ENCODE data around the gene RPA3. TPM values are rescaled to one million over a fixed set of nuclear protein-coding genes. Genes with fewer than 3 reads are reported as not detected.

The RPA3 gene
- polyA plus RNA-seq, 5 donors = 38.6 to 65.2 (median 43.9) TPM

DNA sequence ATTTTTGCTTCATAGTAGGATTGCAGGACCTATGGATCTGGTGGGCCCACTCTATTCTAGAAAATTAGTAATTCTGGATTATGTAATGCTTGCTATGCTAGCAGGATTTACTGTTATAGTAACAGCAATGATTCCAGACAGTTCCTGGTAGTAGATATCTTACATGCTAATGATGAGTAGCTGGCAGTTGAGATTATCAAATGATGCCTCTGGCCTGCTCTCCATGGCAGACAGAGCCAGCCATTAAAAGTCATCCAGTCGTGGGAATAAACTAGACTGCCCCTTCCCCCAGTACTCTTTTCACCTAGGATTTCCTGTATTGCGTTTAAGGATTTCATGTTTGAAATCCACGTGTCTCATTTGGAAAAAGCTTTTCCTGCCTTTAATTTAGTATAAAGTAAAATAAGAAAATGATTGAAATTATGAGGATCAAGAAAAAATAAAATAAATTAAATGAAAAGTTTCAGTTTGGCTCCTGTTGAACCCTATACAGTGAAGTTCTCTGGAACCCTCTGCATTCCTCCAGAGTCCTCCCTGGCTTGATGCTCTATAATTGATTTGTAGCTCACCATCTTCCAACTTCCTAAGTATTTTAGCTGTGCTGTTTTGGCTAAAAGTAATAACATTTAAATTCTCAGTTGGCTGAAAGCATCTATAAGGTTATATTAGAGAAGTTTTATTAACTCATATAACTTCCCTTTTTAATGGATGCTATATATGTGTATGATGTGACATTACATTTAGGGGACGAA, 63.3 kb downstream of the RPA3 start:
- DNase-seq = no peak

DNA sequence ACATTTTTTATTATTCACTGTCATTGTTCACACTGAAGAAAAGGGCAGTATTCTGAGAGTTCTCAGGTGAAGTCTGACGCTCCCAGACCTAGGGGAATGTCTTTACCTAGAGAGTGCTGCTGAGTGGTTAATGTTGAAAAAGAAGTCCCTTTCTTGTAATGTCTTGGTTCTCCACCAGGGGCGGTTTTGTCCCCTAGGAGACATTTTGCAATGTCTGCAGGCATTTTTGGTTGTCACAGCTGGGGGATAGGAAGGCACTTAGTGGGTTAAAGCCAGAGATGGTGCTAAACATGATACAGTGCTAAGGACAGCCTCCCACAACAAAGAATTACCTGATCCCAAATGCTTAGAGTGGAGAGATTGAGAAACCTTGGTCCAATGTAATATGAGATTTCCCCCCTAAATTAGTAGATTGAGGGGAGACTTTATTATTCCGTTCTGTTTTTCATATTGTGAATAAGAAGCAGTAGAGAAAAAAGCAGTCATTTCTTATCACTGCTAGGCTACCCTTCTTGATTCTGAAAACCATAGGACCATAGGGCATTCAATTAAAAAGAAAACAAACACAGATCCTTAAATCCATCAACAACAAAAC, 64.7 kb downstream of the RPA3 start:
- DNase-seq = no peak

GRCh38 chr7:7652798-7653540, 65.4 kb downstream of the RPA3 start:
- no peak for DNase-seq

DNA sequence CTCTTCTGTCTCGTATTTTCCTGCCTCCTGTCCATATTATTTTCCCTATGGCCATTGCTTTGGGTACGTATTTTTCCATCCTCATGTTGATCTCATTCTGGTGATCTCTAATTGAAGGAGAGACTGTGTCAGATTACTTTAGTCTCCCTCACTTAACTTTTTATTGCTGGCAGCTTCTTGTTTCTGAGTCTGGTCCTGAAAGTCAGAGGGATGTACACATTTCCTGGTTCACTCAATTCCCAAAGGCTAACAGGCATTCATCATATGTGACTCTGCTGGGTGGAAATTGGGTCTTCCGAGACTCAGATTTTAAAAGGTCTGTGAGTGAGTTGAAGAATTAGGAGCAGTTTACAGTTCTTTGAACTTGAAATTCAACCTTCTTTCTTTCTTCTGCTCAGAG, 66.9 kb downstream of the RPA3 start:
- no peak for DNase-seq

- no peak for DNase-seq
Measured at GRCh38 chr7:7650682-7651206, 67.7 kb downstream of the RPA3 start.

DNA sequence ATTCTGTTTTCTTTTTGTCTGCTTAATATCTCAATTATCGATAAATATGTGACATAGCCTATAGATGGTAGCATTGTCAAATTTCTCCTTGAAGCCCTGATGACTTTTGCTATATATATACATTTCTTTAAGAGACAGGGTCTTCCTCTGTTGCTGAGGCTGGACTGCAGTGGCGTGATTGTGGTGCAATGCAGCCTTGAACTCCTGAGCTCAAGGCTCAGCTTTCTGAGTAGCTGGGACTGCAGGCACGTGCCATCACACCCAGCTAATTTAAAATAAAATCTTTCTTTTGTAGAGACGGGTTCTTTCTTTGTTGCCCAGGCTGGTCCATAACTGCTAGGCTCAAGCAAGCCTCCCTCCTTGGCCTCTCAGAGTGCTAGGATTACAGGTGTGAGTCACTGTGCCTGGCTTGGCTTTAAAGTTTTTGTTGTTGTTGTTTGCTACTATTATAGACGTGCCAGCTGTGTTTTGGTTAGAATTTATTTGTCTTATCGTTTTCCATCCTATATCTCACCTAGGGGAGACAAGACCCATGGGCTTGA, 70.8 kb downstream of the RPA3 start:
- DNase-seq = no peak

DNA sequence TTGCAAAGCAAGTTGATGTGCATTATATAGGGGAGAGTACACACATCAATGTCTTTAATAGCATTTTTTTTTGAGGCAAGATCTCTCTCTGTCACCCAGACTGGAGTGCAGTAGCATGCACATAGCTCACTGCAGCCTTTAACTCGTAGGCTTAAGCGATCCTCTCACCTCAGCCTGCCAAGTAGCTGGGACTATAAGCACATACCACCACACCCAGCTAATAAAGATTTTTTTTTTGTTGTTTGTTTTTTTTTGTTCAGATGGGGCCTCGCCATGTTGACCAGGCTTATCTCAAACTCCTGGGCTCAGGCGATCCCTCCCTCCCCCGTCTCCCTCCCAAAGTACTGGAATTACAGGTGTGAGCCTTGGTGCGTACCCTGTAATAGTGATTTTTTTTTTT, 76.3 kb downstream of the RPA3 start:
- no peak for DNase-seq

DNA sequence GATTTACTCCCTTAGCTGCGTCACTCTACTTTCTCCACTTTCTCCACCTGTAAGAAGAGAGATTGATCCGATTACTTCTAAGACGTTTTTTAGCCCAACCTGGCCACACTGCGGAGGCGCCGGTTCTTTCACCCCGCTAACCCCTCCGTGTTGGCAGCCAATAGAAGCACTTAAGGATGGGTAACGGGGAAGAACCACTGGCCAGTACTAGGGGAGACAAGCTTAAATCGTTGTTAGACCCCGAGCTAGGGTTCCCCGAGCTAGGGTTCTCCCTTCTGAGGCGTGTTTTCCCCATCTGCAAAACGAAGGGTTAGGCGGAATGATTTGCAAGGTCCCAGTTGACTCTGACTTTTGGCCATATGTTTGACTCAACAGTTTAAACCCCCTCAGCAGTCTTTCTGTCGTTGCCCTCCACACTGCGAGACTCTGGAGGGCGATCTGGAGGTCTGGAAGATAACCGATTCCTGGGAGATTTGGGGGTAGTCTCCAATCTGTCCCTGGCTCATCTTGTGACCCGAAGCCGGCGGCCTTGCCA, 77.2 kb downstream of the RPA3 start:
- peak in 1 of 2 donors; percentile 33 for DNase-seq

- DNase-seq = peak; percentile 97 to 98
Measured at GRCh38 chr7:7640221-7641128, 77.9 kb downstream of the RPA3 start, which contains the start of gene UMAD1. UMAD1 (plus strand) TSS chr7:7640752; CDS start chr7:7673372, 32,620 bp downstream.

GRCh38 chr7:7639847-7640220, 78.6 kb downstream of the RPA3 start:
- DNase-seq = peak in 1 of 2 donors; percentile 19

GRCh38 chr7:7639421-7639820, 79.0 kb downstream of the RPA3 start:
- DNase-seq = no peak

DNA sequence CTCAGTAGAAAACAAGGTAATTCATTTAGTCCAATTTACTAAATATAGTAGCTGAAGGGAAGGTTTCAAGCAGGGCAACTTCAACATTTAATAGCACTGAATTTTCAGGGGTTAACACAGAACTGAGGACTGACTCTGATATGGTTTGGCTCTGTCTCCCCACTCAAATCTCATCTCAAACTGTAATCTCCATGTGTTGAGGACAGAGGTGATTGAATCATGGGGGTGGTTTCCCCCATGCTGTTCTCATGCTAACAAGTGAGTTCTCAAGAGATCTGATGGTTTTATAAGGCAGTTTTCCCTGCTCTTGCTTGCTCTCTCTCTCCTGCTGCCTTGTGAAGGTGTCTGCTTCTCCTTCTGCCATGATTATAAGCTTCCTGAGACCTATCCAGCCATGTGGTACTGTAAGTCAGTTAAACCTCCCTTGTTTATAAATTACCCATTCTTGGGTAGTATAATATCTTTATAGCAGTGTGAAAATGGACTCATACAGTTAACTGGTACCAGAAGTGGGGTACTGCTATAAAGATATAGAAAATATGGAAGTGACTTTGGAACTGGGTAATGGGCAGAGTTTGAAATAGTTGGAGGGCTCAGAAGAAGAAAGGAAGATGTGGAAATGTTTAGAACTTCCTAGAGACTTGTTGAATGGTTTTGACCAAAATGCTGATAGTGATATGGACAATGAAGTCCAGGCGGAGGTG, 87.6 kb downstream of the RPA3 start:
- no peak for DNase-seq

GRCh38 chr7:7628476-7628875, 89.9 kb downstream of the RPA3 start:
- no peak for DNase-seq

GRCh38 chr7:7620644-7621210, 97.7 kb downstream of the RPA3 start:
- DNase-seq = no peak

- no peak for DNase-seq
Measured at GRCh38 chr7:7620236-7620635, 98.2 kb downstream of the RPA3 start.

- no peak for DNase-seq
Measured at GRCh38 chr7:7618410-7618809, 100.0 kb downstream of the RPA3 start.

- no peak for DNase-seq
Measured at GRCh38 chr7:7617550-7617949, 100.9 kb downstream of the RPA3 start.

GRCh38 chr7:7614018-7614741, 104.2 kb downstream of the RPA3 start:
- DNase-seq = no peak

DNA sequence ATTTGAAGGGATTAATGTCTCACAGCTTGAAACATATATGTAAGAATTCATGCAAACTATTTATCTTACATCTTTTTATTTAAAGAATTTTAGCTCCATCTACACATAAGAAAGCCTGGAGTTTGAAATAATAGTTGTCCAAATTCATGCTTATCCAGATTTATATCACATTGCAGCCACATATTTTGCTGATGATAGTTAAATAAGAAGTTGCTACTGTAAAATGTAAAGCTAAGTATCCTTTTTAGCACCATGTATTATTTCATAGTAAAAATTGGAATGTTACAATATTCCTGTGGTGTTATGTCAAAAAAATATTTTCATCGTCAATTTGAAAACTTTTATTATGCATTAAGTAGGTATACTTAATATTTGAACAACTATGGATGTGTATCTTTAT, 105.2 kb downstream of the RPA3 start:
- DNase-seq = no peak

Measured in right lung (tissue), 5 donors.